Measurements from ENCODE around the gene BPIFB2.

The BPIFB2 gene

DNA sequence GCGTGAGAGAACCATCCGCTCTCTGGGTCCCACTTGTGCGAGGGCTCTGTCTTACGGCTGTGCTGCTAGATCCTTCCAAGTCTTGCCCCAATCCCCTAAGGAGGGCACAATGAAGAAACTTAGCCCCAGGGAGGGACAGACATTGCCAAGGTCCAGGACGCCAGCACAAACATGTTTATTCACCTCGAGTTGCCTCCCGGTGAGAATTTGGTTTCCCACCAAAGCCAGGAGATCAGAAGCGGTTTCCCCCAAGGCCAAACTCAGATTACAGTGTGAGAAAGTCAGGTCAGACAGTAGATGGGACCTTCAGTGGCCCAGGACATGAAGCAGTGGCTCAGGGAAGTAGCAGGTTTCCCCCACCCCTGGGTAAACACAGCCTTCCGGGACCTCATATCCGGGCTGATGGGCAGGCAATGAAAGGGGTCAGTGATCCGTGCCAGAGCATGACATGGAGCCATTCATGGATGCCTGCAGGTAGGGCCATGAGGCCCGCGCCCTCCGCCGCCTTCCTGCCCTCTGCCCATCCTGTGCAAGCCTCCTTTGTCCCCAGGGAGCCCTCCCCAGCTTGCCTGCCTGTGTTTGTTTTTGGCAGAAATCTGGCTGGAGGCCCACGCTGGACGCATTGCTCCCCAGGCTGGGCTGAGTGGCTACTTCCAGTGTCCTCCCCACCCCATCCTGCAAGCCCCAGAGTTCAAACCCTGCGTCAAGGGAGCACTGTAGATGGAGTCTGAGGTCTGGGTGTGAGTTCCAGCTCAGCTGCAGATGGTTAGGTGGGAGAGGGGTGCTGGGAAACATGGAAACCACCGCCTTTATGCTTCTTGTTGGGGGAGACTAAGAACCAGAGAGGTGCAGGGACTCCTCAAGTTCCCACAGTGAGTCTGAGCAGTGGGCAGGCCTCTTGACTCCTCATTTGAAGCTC is 2.0 kb downstream of the BPIFB2 start:
- DNase-seq, result no peak

- DNase-seq, result no peak
Measured at GRCh38 chr20:33010133-33010504, 2.6 kb downstream of the BPIFB2 start.

DNA sequence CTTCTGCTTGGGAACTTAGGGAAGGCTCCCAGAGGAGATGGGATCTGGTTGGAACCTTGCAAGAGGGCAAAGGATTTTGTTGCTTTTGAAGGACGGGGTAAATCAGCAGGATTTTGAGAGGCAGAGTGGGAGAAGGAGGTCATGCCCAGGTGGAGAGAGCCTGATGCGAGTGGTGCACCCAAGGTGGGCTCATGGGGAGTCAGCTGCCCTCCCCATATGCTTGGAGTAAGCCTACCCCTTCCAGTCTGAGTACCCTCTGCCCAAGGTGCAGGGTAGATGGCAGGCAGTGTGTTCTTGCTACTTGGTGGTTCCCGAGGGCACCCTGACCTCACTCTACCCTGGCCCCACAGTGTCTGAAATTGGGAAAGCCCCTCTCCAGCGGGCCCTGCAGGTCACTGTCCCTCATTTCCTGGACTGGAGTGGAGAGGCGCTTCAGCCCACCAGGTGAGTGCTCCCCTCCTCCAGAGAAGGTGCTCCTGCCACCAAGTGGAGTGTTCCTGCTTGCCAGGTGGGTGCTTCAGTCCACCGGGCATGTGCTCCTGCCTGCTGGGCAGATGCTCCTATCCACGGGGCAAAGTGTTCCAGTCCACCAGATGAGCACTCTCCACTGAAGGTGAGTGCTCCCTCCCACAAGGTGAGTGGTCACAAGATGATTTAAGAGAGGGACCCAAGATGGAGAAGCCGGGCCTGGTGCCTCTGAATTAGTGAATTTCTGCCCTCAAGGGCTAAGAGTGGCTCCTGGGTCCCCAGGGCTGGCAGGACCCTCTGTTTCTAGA is 3.4 kb downstream of the BPIFB2 start:
- DNase-seq, result no peak

- no peak for DNase-seq
Measured at GRCh38 chr20:33012327-33013189, 5.1 kb downstream of the BPIFB2 start.

DNA sequence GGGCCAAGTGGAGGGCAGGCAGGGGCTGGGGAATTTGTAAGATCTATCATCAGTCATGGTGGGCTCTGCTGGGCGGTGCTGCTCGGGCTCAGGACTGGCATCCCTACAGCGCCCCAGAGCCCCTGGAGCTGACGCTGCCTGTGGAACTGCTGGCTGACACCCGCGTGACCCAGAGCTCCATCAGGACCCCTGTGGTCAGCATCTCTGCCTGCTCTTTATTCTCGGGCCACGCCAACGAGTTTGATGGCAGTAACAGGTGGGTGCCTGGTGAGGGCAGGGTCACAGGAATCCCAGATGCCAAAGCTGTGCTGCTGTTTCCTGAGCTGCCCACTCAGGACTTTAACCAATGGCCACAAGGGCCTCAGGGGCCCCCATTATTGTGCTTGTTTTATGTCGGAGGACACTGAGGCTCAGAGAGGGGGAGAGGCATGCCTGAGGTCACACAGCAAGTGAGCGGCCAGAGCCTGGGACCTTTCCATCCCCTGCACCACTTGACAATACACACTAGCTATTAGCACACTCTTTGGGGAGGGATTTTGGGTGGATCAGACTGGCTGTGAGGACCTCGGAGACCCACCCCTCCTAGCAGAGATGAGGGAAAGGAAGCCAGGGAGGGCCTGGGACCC is 6.3 kb downstream of the BPIFB2 start:
- DNase-seq, result no peak

DNA sequence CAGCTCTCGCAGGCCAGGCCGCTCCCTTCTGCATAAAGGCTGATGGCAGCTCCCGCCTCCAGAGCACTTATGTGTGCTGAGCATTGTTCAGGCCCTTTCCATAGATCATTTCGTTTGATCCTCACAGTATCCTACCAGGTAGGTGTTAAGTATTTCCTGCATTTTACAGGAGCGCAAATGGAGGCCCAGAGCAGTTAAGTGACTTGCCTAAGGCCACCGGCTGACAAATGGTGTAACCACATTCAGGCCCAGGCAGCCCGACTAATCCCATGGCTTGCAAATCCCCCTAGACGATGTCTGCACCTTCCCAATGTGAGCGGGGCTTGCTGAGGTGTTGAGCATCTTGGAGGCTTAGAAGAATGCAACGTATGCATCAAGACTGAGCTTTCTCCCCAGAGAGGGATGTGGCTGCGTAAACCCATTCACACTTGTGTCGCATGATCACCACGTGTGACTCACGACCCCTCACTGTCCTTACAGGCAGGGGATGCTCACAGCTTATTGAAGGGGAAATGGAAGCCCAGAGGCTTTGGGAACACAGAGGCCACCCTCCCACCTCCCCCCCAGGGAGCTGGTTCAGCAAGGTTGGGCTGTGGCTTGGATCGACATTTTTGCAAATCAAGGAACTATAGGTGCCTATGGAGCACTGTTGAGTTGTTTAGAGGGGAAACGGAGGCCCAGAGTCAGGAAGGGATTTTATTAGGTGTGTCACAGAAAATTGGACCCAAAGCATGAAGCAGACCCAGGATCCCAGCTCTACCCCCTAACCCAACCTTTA is 7.0 kb downstream of the BPIFB2 start:
- DNase-seq, result no peak

GRCh38 chr20:33015114-33015484 is 7.6 kb downstream of the BPIFB2 start:
- no peak for DNase-seq

- DNase-seq, result no peak
Measured at GRCh38 chr20:33015700-33016580, 8.4 kb downstream of the BPIFB2 start.

GRCh38 chr20:33016581-33017109 is 9.1 kb downstream of the BPIFB2 start:
- DNase-seq, result no peak

DNA sequence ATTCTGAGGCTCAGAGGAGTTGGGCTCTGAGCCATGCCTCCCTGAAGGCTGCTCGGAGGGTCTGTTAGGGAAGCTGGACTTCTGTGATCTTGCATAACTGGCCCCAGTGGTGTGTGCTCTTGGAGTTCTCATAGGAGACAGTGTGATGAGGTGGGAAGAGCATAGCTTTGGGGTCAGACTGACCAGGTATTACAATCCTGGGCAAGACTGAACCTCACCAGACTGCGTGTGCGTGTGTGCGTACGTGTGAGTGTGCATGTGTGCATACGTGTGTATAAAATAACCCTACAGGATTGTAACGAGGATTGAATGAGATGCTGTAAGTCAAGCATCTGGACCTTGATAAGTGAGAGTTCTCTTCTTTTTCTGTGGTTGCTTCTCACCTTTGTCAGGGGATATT is 10.0 kb downstream of the BPIFB2 start:
- no peak for DNase-seq

DNA sequence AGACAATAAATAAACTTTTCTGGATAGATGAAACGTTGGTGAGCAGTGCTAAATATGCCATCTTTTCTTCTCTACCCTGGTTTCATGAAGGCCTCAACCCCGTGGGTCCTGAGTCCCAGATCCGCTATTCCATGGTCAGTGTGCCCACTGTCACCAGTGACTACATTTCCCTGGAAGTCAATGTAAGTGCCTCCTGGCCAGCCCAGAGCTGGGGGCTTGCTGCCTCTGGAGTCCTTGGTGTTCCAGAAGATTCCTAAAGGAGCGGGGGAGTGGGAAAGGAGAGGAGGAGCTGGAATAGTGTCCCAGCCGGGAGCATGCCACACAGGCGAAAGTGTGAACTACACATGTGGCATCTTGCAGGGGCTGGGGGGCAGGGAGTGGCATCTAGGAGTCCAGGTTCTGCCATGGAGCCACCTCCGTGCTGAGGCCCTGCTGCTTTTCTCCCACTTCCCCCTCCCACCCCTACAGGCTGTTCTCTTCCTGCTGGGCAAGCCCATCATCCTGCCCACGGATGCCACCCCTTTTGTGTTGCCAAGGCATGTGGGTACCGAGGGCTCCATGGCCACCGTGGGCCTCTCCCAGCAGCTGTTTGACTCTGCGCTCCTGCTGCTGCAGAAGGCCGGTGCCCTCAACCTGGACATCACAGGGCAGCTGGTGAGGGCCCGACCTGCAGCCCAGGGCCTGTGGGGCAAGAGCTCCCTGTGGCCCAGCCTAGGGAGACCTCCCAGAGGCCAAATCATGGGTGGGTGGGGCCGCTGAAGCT is 10.8 kb downstream of the BPIFB2 start:
- DNase-seq, result no peak

- DNase-seq, result no peak
Measured at GRCh38 chr20:33019465-33020277, 12.2 kb downstream of the BPIFB2 start.

DNA sequence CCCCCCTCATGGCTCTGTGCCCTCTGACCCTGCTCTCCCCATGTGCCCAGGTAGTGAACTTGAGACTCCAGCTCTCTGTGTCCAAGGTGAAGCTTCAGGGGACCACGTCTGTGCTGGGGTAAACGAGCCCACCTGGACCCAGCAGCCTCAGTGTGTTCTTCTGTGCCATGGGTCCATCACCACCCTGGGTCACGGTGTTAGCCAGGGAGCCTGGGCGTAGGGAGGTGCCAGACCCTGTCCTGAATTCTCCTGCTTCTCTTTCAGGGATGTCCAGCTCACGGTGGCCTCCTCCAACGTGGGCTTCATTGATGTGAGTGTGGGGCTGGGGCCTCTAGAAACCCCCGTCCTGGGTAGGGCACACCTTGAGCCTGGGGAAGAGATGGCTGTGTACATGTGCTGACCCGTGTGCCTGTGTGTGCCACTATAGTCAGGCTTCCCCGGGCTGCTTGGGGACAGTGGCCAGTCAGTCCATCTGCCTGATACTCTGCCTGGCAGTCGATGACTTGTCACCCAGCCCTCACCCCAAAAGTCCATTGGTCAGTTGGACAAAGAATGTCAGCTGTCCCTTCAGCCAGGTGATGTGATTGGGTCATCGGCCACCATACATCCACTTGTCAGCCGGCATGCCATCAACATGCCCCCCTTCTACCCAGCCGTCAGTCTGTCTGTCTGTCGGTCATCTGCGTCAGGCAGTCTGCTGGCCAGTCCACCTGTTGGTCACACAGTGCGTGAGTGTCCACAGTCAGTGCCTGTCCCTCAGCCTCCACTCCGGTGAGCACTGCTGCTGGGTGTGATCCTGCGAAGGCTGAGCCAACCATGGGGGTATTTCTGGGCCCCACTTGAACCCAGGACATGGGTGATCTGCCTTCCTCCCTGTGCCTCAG is 13.0 kb downstream of the BPIFB2 start:
- DNase-seq, result no peak

DNA sequence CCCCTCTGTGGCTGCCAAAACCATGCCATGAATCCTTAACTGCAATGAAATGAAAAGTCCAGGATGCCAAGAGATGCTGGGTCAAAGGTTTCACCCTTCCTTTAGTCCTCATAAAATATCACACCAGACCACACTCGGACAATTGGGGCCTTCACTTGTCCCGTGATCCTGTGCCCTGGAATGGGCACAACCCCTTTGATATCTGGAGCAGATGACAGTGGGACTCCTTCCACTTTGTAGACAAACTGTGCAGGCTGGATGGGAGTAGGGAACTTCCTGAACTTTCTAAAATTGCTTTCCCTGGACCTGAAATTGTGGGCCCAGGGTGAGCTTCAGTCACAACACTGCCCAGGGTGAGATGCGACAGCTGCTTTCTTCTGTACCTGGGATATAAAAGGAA is 14.4 kb downstream of the BPIFB2 start:
- DNase-seq, result no peak

DNA sequence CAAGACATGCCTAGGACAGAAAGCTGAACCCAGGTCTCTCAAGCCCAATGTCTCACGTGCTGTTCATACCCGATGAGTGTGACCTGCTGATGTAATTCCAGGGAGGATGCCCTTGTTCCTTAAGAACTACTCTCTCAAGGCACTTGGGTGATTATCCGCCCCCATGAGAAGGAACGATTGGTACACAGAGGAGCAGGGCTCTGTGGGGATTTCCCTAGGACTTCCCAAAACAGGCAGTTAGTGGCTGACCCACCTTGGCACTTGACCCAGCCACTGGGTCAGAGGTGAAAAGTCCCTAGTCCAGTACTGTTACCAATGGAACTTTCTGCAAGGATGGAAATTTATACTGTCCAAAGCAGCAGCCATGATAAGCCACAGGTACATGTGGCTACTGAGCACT is 14.8 kb downstream of the BPIFB2 start:
- DNase-seq, result no peak

GRCh38 chr20:33022694-33023438 is 15.4 kb downstream of the BPIFB2 start:
- DNase-seq, result no peak

Measured in NCI-H510A (cell line).